GM12872 (cell line): ENCODE results near the gene FOXJ1.
A peak's percentile ranks its signal among the peaks of the same experiment; 100 is the strongest.

Experiments
- TF ChIP-seq, protein P1 (sequence below): IDR thresholded peaks from 3 replicates; pipeline ENCODE4 v1.5.1; 2011; ENCODE audit warnings: low read depth, mild to moderate bottlenecking, low read length, moderate library complexity; ENCODE audit not compliant: insufficient read depth

FOXJ1 gene, protein sequence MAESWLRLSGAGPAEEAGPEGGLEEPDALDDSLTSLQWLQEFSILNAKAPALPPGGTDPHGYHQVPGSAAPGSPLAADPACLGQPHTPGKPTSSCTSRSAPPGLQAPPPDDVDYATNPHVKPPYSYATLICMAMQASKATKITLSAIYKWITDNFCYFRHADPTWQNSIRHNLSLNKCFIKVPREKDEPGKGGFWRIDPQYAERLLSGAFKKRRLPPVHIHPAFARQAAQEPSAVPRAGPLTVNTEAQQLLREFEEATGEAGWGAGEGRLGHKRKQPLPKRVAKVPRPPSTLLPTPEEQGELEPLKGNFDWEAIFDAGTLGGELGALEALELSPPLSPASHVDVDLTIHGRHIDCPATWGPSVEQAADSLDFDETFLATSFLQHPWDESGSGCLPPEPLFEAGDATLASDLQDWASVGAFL

DNA sequence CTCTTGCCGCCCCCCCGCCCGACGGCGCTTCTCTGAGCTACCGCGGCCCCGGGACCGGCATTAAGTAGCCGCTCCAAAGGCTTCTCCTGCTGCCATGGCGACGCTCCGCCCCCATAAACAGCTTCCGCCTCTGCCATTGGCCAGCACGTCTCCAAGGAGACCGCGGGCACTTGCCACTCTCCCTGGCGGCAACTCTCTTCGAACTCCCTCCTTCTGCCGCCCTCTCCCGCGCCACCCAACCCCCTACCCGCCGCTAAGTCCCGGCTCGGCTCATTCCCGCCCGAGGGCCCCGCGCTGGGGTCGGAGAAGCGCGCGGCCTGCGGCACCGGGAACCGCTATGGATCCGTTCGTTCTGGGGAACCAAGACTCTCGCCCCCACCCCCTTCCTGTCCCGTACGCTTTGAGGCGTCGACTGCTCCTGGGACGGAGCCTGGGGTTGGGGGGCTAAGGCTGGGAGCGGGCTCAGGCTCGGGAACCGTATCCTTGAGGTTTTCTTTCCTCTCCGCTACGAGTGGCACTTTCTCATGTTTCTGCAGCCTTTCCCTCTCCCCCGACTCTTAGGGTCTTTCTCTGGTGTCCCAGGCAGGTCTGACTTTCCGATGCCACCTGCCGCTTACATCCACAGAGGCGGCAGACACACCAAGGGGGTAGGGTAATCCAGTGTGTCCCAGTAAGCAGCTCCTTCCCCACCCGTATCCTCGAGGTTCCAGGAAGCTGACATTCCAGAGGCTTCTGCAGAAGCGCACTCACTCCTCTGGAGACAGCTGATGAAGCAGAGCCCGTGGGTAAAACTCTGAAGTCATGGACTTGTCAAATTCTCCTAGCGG, at the start of gene FOXJ1:
Gene FOXJ1, minus strand, starts transcription at position 34 of the 827 bp plus-strand sequence. CDS start 850 bp downstream, outside the sequence.
- TF ChIP-seq, protein P1, sequence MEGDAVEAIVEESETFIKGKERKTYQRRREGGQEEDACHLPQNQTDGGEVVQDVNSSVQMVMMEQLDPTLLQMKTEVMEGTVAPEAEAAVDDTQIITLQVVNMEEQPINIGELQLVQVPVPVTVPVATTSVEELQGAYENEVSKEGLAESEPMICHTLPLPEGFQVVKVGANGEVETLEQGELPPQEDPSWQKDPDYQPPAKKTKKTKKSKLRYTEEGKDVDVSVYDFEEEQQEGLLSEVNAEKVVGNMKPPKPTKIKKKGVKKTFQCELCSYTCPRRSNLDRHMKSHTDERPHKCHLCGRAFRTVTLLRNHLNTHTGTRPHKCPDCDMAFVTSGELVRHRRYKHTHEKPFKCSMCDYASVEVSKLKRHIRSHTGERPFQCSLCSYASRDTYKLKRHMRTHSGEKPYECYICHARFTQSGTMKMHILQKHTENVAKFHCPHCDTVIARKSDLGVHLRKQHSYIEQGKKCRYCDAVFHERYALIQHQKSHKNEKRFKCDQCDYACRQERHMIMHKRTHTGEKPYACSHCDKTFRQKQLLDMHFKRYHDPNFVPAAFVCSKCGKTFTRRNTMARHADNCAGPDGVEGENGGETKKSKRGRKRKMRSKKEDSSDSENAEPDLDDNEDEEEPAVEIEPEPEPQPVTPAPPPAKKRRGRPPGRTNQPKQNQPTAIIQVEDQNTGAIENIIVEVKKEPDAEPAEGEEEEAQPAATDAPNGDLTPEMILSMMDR, result no peak

DNA sequence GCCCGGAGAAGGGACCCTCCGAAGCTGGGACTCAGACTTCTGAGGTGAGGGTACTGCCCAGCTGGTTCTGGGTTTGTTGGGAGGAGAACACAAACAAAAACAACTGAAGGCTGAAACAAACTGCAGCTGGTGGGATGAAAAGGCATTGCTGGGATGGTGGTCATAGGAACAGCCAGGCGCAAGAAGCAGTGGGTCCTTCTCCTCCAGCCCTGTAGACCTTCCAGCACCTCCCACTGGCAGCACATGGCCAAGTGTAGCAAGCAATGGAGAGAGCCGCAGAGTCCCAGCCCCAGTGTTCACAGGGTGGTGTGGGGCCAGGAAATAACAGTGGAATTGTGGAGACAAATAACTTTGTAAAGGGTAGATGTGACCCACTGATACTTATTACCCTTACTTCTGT, 48.7 kb upstream of the FOXJ1 start:
- TF ChIP-seq, protein P1, result no peak

DNA sequence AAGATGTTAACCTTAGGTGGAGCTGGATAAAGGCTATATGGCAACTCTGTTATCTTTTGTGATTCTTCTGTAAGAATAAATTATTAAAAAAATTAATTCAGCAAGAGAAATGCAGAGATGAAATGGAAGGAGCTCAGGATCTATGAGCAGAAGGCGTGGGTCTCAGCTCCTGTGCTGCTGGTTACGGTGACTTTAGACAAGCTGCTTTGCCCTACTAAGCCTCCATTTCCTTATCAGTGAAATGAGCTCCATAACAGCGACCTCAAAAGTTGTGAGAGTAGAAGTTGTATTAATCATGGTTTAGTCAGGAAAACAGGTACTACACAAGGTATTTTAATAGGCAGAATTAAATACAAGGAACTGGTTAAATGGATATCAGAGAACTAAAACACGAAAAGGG, 48.2 kb upstream of the FOXJ1 start:
- TF ChIP-seq, protein P1, result no peak

DNA sequence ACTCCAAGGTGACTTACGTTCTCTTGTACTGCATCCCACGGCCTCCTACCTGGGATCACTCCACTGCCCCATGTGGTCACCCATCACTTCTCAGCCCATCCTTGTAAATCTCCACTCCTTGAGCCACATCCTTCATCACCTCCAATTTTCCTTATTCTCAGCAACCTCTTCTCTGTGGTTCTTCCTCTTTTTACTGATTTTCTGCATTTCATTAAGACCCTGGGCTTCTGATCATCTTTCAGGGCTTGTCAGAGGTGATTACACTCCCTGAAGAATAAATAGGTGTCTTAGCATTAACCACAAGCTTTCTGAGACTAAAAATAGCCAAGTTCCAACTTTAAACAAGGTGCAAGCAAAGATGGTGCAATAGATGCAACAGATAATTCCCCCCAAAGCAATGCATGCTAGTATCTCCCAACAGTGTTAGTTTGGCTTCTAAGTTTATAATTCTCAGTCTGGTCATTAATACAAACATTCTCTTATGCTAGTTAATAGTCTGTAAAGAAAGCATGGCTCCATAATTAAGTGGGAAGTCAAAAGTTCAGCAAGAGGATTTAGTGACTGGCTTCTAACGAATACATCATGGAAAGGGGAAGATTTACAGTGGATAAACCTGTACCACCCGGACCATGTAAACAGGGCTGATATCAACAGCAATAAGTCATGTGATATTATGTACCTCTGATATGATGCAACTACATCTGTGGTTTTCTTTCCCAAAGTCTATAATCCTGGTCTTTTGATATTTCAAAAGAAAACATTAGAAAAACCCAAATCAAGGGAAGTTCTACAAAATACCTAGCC, 47.4 kb upstream of the FOXJ1 start:
- TF ChIP-seq, protein P1, result no peak

DNA sequence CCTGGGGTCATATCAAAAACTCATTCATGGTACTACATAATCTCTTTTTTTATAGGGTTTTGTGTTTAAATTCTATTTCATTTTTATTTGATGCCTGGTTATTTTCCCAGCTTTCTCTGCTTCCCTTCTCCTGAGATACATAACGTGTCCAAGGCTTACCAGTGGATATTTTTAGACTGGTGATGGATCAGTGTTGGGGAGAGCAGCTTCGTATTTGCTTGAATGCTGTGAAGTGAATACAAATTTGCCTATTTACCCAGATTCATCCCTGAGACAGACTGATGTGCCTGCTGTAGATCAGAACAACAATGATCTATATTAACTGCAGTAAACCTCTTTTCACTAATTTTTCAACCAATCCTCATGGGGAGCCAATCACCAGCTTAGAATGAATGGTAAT, 43.2 kb upstream of the FOXJ1 start:
- TF ChIP-seq, protein P1, result no peak

DNA sequence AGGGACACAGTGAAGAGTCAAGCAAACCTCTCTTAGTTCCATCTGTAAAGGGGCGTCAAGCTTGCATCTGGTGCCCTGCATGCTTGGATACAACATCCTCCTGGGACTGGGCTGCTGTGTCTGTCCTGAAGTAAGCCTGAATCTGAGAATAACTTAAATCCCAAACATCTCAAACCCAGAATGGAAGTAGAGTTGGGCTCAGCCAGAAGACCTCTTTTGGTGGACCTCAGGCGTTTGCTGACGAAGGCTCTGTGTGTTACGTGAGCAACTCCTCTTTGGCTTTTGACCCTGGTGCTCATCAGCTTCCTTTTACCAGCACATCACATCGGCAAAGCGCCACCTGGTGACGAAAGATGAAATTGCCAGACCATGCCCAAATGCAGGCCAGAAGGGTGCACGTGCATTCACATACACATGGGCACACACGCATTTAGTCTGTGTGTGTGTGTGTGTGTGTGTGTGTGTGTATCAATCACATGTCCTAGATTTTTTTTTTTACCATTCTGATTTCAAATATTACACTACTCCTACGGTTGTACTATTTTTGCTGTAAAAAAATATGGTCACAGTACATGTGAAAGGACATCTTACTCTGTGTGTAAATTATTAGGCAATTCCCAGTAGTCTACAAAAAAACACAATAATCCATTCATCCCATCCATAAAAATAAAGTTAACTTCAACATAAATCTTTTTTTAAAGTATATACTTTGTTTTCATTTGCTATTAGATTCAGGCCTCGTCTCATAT, 41.1 kb upstream of the FOXJ1 start:
- TF ChIP-seq, protein P1, result peak; percentile 94
